HG02763 (cell line): ENCODE measurements around the gene BLOC1S2.
"Not testable (repeated sequence)": the region's sequence is repeated elsewhere in the genome, so short reads cannot be mapped to it uniquely, and the experiment has no call there.

Experiments used
- ATAC-seq: cut with Tn5 transposase; IDR thresholded peaks from one replicate; pipeline ENCODE4 v1.9.1; 2021; ENCODE audit warnings: mild to moderate bottlenecking, moderate library complexity; ENCODE audit not compliant: unreplicated experiment

BLOC1S2 gene

DNA sequence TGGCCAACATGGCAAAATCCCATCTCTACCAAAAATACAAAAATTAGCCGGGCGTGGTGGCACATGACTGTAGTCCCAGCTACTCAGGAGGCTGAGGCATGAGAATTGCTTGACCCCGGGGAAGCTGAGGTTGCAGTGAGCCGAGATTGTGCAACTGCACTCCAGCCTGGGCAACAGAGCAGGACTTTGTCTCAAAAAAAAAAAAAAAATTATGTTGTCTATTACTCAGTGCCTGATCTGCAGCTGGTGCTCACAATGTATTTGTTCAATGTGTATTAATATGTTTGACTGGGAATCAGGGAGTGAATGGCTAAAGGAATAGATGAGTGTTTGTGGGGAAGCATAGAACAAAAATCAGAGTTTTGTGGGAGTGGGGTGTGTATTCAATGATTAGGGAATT, 5.8 kb upstream of the BLOC1S2 start:
- not testable (repeated sequence) for ATAC-seq

DNA sequence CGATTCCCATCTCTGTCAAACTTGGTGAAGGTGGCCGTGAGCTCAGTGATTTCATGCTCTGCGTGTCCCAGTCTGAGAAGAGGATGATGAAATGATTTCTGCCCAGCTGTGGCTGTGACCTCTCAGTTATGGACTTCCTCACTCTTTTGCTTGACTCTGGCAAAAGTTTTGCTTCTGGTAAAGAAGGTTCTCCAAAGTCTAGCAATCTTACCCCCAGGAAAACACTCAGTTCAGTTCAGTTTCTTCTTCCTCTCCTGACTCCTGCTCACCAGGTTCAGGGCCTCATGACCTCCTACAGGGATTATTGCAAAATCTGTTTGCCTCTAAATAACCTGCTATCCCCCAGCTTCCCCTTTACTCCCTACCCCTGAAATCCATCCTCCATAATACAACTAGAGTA, 4.9 kb upstream of the BLOC1S2 start:
- ATAC-seq = no peak

DNA sequence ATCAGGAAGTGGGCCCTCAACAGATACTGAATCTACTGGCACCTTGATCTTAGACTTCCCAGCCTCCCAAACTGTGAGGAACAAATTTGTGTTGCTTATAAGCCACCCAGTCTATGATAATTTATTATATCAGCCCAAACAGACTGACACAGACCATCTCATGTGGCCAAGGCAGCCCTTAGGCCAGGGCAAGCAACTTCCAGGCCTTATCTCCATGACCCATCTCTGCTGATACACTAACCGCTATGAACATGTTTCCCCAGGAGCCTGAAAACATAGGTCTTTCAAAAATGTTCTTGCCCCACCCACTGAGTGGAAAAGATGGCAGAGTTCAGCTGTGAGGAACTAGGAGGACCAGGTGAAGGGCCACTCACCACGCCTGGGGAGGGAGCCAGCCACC, 3.2 kb upstream of the BLOC1S2 start:
- no peak for ATAC-seq

DNA sequence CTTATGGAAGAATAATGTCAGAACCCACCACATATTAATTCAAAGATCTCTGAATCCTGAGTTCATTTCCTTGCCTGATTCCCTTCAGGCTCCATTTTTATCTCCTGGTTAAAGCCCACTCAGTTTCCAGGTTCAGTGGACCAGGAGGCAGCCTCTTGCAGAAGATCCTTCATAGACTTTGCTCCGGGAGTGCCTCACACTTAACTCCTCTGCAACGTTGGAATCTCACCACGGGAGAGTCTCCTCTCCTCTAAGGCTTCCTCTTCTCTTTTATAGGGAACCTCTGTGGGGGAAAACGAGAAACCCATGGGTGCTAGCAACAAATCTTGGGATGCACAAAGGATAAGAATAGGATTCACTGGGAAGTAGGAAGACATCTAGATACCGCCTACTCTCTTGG, 1.7 kb upstream of the BLOC1S2 start:
- ATAC-seq = no peak

DNA sequence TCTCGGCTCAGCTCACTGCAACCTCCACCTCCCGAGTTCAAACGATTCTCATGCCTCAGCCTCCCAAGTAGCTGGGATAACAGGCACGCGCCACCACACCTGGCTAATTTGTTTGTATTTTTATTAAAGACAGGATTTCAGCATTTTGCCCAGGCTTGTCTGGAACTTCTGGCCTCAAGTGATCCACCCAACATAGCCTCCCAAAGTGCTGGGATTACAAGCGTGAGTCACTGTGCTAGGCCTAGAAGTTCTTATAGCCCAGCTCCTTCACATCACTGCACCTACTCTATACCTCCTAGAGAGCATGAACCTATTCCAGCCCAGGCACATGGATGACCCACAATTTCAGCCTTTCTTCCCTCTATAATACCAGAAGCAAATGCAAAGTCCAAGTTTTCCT, 1.3 kb upstream of the BLOC1S2 start:
- no peak for ATAC-seq

DNA sequence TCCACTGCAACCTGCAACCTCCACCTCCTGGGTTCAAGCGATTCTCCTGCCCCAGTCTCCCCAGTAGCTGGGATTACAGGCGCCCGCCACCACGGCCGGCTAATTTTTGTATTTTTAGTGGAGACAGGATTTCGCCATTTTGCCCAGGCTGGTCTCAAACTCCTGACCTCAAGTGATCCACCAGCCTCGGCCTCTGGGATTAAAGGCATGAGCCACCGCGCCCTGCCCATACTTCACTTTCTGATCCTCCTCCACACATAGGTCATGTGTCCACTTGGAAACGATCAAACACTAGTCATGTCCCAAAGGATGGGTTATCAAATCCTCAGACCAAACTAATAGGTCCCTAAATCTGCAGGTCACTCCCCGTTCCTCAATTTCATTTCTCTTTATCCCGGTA, 1.2 kb downstream of the BLOC1S2 start:
- ATAC-seq = not testable (repeated sequence)

DNA sequence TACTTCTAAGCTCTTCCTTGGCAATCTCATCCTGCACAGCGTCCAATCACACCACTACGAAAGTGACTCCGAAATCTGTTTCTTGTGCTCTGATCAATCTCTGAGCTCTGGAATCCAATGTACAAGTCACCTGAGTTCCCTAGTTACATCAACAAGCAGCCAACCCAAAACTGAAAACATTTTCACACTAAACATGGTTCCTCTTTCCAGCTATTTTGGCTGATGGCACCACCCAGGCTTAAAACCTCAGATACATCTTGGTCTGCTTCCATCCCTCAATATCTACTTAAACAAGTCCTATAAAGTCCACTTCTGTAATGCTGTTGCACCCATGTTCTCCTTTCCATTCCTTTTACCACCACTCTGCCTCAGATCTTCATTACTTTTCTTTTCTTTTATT, 3.6 kb downstream of the BLOC1S2 start:
- no peak for ATAC-seq

DNA sequence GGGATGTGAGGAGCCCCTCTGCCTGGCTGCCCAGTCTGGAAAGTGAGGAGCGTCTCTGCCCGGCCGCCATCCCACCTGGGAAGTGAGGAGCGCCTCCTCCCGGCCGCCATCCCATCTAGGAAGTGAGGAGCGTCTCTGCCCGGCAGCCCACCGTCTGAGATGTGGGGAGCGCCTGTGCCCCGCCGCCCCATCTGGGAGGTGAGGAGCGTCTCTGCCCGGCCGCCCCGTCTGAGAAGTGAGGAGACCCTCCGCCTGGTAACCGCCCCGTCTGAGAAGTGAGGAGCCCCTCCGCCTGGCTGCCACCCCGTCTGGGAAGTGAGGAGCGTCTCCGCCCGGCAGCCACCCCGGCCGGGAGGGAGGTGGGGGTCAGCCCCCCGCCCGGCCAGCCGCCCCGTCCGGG, 9.5 kb downstream of the BLOC1S2 start:
- ATAC-seq = not testable (repeated sequence)

DNA sequence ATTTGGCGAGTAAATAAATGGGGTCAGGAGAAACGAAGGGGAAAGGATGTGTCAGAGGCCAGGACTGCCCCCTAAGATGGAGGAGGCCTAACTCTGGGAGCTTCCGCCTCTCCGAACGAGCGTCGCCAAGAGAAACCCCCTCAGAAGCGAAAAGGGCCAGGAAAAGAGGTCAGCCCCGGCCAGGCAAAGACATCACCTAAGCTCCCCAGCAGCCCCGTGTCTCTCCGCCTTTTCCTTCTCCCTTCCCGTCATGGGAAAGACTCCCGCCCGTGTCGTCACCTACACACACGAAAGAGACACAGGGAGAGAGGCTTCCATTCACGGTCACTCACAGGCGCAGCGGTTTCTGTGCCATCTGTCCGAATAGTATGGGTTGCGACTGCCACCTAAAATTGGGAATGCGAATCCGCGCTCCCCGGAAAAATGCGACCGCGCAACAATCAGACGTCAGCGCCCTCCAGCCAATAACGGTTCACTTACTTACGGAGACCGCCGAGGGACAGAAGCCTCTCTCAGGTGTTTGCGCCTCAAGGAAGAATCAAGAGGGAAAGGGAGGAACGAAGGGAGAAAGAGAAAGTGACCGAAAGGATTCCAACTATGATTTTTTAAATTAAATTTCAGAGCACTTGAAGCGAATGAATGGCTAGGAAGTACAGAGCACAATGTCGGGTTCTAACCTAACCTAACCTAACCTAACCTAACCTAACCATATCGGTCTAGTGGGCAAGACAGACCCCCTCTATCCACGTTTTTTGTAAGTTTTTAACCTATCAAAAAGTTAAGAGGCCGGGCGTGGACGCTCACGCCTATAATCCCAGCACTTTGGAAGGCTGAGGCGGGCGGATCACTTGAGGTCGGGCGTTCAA, 19.0 kb downstream of the BLOC1S2 start, which contains the start of gene CWF19L1:
Gene CWF19L1 (minus strand): TSS at position 400 of the 866 bp plus-strand sequence. CDS start 45 bp downstream, at position 355.
- peak; percentile 70 for ATAC-seq

DNA sequence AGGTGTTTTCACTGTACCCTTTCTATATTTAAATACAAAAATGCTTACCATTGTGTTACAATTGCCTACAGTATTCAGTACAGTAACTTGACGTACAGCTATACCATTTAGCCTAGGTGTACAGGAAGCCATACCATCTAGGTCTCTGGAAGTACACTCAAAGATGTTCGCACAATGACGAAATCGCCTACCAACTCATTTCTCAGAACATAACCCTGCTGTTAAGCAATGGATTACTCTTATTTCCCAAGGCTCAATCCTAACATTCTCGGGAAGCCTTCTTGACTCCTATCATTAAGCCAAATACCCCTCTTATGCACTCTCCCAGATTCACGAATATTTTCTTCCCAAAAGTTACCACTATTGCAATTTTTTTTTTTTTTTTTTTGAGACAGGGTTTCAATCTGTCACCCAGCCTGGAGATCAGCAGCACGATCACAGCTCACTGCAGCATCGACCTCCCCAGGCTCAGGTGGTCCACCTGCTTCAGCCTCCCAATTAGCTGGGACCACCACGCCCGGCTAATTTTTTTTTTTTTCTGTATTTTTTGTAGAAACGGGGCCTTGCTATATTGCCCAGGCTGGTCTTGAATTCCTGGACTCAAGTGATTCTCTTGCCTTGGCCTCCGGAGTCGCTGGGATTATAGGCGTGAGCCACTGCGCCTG, 20.5 kb downstream of the BLOC1S2 start:
- ATAC-seq = no peak

DNA sequence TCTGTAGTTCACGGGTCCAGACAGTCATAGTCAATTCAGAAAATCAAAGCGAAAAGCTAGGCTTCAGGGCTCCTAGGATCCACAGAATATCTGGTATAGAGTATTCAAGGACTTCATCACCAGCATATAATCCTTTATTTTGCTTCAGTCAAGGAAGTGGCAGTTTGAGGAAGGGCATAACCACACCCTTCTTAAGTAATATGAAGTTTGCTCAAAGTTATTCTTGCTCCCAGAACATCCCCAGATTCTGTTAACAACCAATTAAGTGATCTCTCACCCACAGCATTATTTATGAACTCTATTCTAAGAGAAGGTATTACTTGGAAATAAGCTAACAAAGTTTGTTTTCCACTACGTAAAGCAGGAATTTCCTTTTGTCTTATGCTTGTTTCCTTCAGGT, 32.3 kb downstream of the BLOC1S2 start:
- ATAC-seq = no peak

DNA sequence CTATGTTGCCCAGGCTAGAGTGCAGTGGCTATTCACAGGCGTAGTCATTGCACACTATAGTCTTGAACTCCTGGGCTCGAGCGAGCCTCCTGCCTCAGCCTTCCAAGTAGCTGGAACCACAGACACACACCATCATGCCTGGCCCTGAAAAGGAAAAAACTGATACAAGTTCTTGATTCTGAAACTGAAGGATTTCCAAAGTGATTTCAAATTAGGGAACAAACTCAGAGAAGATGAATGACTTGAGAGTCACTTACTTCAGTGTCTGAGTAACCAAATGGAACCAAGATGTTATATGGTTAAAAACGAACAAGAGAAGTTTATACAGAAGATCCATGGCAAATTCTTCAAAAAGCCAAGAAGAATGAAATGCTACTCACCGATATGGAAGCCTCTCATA, 33.4 kb downstream of the BLOC1S2 start:
- no peak for ATAC-seq

DNA sequence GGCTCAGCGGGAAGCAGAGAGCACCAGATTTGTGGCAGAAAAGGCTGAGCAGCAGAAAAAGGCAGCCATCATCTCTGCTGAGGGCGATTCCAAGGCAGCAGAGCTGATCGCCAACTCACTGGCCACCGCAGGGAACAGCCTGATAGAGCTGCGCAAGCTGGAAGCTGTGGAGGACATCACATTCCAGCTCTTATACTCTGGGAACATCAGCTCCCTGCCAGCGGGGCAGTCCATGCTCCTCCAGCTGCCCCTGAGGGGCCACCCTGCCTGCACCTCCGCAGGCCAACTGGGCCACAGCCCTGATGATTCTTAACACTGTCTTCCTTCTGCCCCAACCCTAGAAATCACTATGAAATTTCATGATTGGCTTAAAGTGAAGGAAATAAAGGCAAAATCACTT, 37.7 kb downstream of the BLOC1S2 start:
- ATAC-seq = no peak

DNA sequence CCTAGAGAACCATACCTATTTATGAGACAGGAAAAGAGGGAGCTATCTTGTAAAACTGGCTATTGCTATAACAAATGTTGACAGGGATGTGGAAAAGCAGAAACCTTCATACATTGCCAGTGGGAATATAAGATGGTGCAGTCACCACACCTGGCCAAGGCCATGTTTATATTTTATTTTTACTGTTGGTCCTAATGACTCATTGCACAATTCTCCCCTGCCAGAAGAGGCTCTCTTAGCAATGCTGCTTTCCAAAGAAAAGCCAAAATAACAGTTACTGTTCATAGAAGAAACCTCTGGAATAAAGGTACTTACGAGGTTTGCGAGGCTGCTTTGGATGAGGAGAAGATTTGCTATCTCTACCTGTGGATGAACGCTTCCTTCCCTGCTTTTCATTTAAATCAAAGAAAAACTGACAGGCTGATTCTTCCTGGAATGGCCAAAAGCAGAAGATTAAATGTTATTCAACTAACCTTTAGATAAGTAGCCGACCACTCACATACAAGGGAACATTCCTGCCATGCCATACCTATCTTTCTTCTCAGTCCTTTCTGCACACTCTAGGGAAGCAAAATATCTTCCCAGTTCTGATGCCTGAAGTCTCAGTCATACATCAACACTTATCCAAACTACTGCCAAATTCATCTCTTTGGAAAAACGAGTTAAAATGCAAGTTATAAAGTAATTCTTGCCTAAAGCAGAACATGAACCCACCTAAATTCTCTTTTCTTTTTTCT, 40.8 kb downstream of the BLOC1S2 start:
- ATAC-seq = no peak

DNA sequence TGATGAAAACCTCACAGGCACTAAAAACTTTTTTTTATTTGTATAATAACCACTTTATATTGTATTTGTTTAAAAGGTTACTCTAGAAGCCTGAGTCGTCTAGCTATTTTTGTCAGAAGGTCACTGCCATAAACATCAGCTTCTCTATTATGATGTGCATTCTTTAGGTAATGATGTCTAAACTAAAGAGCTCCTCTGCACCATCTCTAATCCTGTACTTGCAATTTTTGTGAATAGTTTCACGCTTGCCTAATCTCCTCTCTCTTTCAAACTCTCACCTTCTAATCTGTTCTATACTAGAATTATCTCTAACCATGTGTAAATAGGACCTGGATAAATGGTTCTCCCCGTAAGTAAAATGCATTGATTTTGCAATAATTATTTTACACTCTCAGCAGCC, 46.6 kb downstream of the BLOC1S2 start:
- ATAC-seq = no peak

DNA sequence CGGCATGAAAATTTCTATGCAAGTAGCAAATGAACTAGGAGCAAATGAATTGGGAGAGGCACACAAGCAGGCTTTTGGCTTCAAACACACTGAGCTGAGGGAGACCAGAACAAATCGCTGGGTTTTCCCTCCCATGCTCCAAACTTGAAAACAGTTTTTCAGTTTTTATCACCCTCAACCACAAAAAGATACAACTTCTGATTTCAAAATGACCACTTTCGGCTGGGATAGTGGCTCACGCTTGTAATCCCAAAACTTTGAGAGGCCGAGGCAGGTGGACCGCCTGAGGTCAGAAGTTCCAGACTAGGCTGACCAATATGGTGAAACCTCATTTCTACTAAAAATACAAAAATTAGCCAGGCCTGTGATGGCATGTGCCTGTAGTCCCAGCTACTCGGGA, 48.1 kb downstream of the BLOC1S2 start:
- no peak for ATAC-seq

DNA sequence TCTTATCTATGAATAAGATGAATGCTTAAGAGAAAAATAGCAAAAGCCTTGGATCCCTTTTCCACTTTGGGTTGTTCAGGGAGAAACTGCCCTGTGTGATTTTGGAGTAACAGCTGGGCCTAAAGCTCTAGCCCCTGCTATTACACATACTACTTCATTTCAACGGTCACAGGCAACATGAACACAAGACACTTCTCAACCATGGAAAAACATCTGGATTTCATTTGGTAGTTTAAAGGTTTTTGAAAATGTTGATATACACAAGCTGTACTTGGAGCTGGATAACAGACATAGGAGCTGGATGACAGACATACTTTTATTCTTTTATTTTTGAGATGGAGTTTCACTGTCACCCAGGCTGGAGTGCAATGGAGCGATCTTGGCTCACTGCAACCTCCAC, 54.4 kb downstream of the BLOC1S2 start:
- no peak for ATAC-seq

DNA sequence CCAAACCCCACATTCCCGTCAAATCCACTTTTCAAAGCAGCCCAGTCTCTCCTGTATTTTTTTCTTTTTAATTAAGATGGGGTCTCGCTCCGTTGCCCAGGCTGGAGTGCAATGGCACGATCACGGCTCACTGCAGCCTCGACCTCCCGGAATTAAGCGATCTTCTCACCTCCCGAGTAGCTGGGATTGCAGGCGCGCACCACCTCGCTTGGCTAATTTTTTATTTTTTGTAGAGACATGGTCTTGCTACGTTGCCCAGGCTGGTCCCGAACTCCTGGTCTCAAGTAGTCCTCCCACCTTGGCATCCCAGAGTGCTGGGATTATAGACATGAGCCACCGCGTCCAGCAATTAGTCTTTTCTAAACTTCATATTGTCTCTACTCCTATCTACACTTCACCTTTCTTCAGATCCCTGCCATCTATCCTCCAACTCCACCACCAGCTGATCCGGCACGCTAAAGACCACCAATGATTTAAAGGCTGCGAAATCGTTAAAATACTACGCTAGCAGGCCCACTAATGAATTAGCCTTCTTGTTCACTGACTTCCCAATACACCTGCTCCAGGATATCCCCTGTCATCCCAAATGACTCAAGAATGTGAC, 56.6 kb downstream of the BLOC1S2 start:
- no peak for ATAC-seq

DNA sequence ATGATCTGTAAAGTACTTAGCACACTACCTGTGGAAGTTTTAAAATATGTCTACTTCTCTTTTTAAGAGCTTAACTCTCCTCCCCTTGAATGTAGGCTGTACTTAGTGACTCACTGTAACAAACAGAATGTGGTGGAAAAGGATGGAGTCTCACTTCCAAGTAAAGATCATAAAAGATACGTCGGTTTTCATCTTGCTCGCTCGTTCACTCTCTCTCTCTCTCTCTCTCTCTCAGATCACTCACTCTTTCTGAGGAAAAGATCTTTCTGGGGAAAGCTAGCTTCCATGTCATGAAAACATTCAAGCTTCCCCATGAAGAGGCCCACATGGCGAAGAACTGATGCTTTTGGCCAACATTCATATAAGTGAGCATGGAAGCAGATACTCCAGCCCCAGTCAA, 62.6 kb downstream of the BLOC1S2 start:
- no peak for ATAC-seq
